Stimulated activated CD4-positive, alpha-beta T cell treated with anti-CD3 and anti-CD28 coated beads, Interleukin-4, amount 100 ng/mL, for 48 hours (primary cell): ENCODE measurements around the gene MAP2K5.

Experiments
- DNase-seq, 2 donors: peaks; one replicate each; pipeline ENCODE4 v3.0.0-alpha.2; 2020; ENCODE audit warnings: low read depth in 2 of 2

MAP2K5 gene

GRCh38 chr15:67836477-67836876 lies 294.0 kb downstream of the MAP2K5 start:
- DNase-seq, result no peak

GRCh38 chr15:67836955-67837354 lies 294.5 kb downstream of the MAP2K5 start:
- no peak for DNase-seq

GRCh38 chr15:67838789-67839332 lies 296.4 kb downstream of the MAP2K5 start:
- no peak for DNase-seq

- no peak for DNase-seq
Observed at GRCh38 chr15:67839499-67839928, 297.0 kb downstream of the MAP2K5 start.

GRCh38 chr15:67839929-67840748 lies 297.6 kb downstream of the MAP2K5 start, which contains the start of gene RNU6-1:
RNU6-1 (minus strand) TSS chr15:67840045.
- peak; percentile 89 to 91 for DNase-seq

GRCh38 chr15:67840749-67841512 lies 298.4 kb downstream of the MAP2K5 start:
- no peak for DNase-seq

GRCh38 chr15:67841513-67841762 lies 298.9 kb downstream of the MAP2K5 start:
- DNase-seq, result no peak

GRCh38 chr15:67843092-67843501 lies 300.6 kb downstream of the MAP2K5 start:
- no peak for DNase-seq

- DNase-seq, result no peak
Observed at GRCh38 chr15:67843571-67844387, 301.3 kb downstream of the MAP2K5 start.

- DNase-seq, result no peak
Observed at GRCh38 chr15:67845974-67846373, 303.5 kb downstream of the MAP2K5 start.

GRCh38 chr15:67849538-67849937 lies 307.0 kb downstream of the MAP2K5 start:
- no peak for DNase-seq

GRCh38 chr15:67850336-67850735 lies 307.8 kb downstream of the MAP2K5 start:
- no peak for DNase-seq

- DNase-seq, result no peak
Observed at GRCh38 chr15:67850994-67851571, 308.6 kb downstream of the MAP2K5 start.

GRCh38 chr15:67852418-67852817 lies 309.9 kb downstream of the MAP2K5 start:
- no peak for DNase-seq

GRCh38 chr15:67853454-67853853 lies 311.0 kb downstream of the MAP2K5 start:
- DNase-seq, result no peak

- no peak for DNase-seq
Observed at GRCh38 chr15:67854358-67854757, 311.9 kb downstream of the MAP2K5 start.

- DNase-seq, result no peak
Observed at GRCh38 chr15:67855842-67856241, 313.3 kb downstream of the MAP2K5 start.
